Measurements from ENCODE around the gene RASA3. TPM values are rescaled to one million over a fixed set of nuclear protein-coding genes. Genes with fewer than 3 reads are reported as not detected.

The RASA3 gene
- total RNA-seq, 1 donor from 2014 or later, result 9.3 TPM

- no peak for DNase-seq (ENCODE audit: extremely low spot score, unreplicated experiment)
- Mint-ChIP-seq H3K9me3 (no peaks in the 10 kb centered on the region), H3K4me1 (ENCODE audit: unreplicated experiment) (peaks cover 8% of the 10 kb centered on the region), H3K36me3 (no peaks in the 10 kb centered on the region), H3K4me3 (no peak overlapping the region), H3K27ac (no peak overlapping the region), H3K27me3 (peaks cover 12% of the 10 kb centered on the region)
- TF ChIP-seq CTCF (conservative IDR thresholded peaks at IDR 0.05), result no peak
These were observed 12.8 kb upstream of the RASA3 start for GRCh38 chr13:114145256-114145655.

GRCh38 chr13:114144606-114145244 is 12.3 kb upstream of the RASA3 start:
- H3K27ac Mint-ChIP-seq, result no peak overlapping the region
- TF ChIP-seq CTCF (conservative IDR thresholded peaks at IDR 0.05), result no peak
- no peaks in the 10 kb centered on the region for H3K36me3 Mint-ChIP-seq
- H3K4me1 Mint-ChIP-seq (ENCODE audit: unreplicated experiment), result peaks cover 8% of the 10 kb centered on the region
- peaks cover 12% of the 10 kb centered on the region for H3K27me3 Mint-ChIP-seq
- DNase-seq (ENCODE audit: extremely low spot score, unreplicated experiment), result no peak
- no peaks in the 10 kb centered on the region for H3K9me3 Mint-ChIP-seq
- H3K4me3 Mint-ChIP-seq, result no peak overlapping the region

- no peak overlapping the region for H3K4me3 Mint-ChIP-seq
- TF ChIP-seq CTCF (conservative IDR thresholded peaks at IDR 0.05), result peak; percentile 65
These were observed 11.6 kb upstream of the RASA3 start for GRCh38 chr13:114143806-114144605.

GRCh38 chr13:114142640-114143490 is 10.4 kb upstream of the RASA3 start:
- no peak for DNase-seq (ENCODE audit: extremely low spot score, unreplicated experiment)
- no peak for TF ChIP-seq CTCF (conservative IDR thresholded peaks at IDR 0.05)
- H3K4me3 Mint-ChIP-seq, result no peak overlapping the region
- peaks cover 10% of the 10 kb centered on the region for H3K27me3 Mint-ChIP-seq
- no peak overlapping the region for H3K27ac Mint-ChIP-seq
- no peaks in the 10 kb centered on the region for H3K9me3 Mint-ChIP-seq
- H3K4me1 Mint-ChIP-seq (ENCODE audit: unreplicated experiment), result peaks cover 8% of the 10 kb centered on the region
- no peaks in the 10 kb centered on the region for H3K36me3 Mint-ChIP-seq

More at GRCh38 chr13:114143806-114144605, 11.6 kb upstream of the RASA3 start:
- Mint-ChIP-seq H3K36me3 (no peaks in the 10 kb centered on the region), H3K4me1 (ENCODE audit: unreplicated experiment) (peaks cover 8% of the 10 kb centered on the region), H3K27ac (no peak overlapping the region), H3K27me3 (peaks cover 10% of the 10 kb centered on the region), H3K9me3 (no peaks in the 10 kb centered on the region)
- DNase-seq (ENCODE audit: extremely low spot score, unreplicated experiment), result no peak

- H3K9me3 Mint-ChIP-seq, result no peaks in the 10 kb centered on the region
- peaks cover 8% of the 10 kb centered on the region for H3K4me1 Mint-ChIP-seq (ENCODE audit: unreplicated experiment)
- DNase-seq (ENCODE audit: extremely low spot score, unreplicated experiment), result no peak
- no peaks in the 10 kb centered on the region for H3K36me3 Mint-ChIP-seq
- TF ChIP-seq CTCF (conservative IDR thresholded peaks at IDR 0.05), result no peak
- no peak overlapping the region for H3K4me3 Mint-ChIP-seq
- H3K27me3 Mint-ChIP-seq, result peaks cover 10% of the 10 kb centered on the region
- no peak overlapping the region for H3K27ac Mint-ChIP-seq
These were observed 9.7 kb upstream of the RASA3 start for GRCh38 chr13:114142137-114142550.
